ENCODE results near the gene FAM89B.

The FAM89B gene

GRCh38 chr11:65554842-65555430, 17.4 kb upstream of the FAM89B start:
- no peaks in the 10 kb centered on the region for H3K9me3 Mint-ChIP-seq
- no peak for DNase-seq
- no peak for TF ChIP-seq CTCF (IDR thresholded peaks at IDR 0.05)
- H3K27ac Mint-ChIP-seq: no peak overlapping the region
- peaks cover 70% of the 10 kb centered on the region for H3K4me1 Mint-ChIP-seq
- peaks cover 41% of the 10 kb centered on the region for H3K27me3 Mint-ChIP-seq (ENCODE audit: low read depth, poor library complexity)
- H3K4me3 Mint-ChIP-seq: peak overlapping the region; percentile 47
- no peaks in the 10 kb centered on the region for H3K36me3 Mint-ChIP-seq (ENCODE audit: low read depth)

GRCh38 chr11:65555693-65556231, 16.6 kb upstream of the FAM89B start:
- H3K27me3 Mint-ChIP-seq (ENCODE audit: low read depth, poor library complexity): peaks cover 36% of the 10 kb centered on the region
- no peaks in the 10 kb centered on the region for H3K9me3 Mint-ChIP-seq
- no peak for DNase-seq
- peak overlapping the region; percentile 66 for H3K4me3 Mint-ChIP-seq
- H3K27ac Mint-ChIP-seq: no peak overlapping the region
- no peak for TF ChIP-seq CTCF (IDR thresholded peaks at IDR 0.05)
- H3K4me1 Mint-ChIP-seq: peaks cover 76% of the 10 kb centered on the region
- no peaks in the 10 kb centered on the region for H3K36me3 Mint-ChIP-seq (ENCODE audit: low read depth)

GRCh38 chr11:65556470-65557279, 15.7 kb upstream of the FAM89B start:
- Mint-ChIP-seq H3K9me3 (no peaks in the 10 kb centered on the region), H3K27ac (peak overlapping the region; percentile 22), H3K36me3 (ENCODE audit: low read depth) (no peaks in the 10 kb centered on the region), H3K27me3 (ENCODE audit: low read depth, poor library complexity) (peaks cover 26% of the 10 kb centered on the region), H3K4me1 (peaks cover 76% of the 10 kb centered on the region), H3K4me3 (peak overlapping the region; percentile 83)
- no peak for DNase-seq
- TF ChIP-seq CTCF (IDR thresholded peaks at IDR 0.05): no peak

- Mint-ChIP-seq H3K36me3 (ENCODE audit: low read depth) (no peaks in the 10 kb centered on the region), H3K9me3 (no peaks in the 10 kb centered on the region), H3K27ac (peak overlapping the region; percentile 22), H3K4me1 (peaks cover 76% of the 10 kb centered on the region), H3K27me3 (ENCODE audit: low read depth, poor library complexity) (peaks cover 19% of the 10 kb centered on the region), H3K4me3 (peak overlapping the region; percentile 83)
- peak; percentile 72 for DNase-seq
- TF ChIP-seq CTCF (IDR thresholded peaks at IDR 0.05): no peak
These were observed 14.9 kb upstream of the FAM89B start for GRCh38 chr11:65557280-65558001.

- H3K4me3 Mint-ChIP-seq: peak within 1 kb of the TSS; percentile 83
- H3K9me3 Mint-ChIP-seq: no peaks in the 10 kb centered on the region
- no peak for TF ChIP-seq CTCF (IDR thresholded peaks at IDR 0.05)
- peaks cover 19% of the 10 kb centered on the region for H3K27me3 Mint-ChIP-seq (ENCODE audit: low read depth, poor library complexity)
- DNase-seq: peak; percentile 69
- H3K27ac Mint-ChIP-seq: no peak within 1 kb of the TSS
- H3K4me1 Mint-ChIP-seq: peaks cover 76% of the 10 kb centered on the region
- no peaks in the 10 kb centered on the region for H3K36me3 Mint-ChIP-seq (ENCODE audit: low read depth)
These were observed 14.1 kb upstream of the FAM89B start, which contains the start of gene LTBP3 for GRCh38 chr11:65558002-65558929. TSS of gene LTBP3 (minus strand) at chr11:65558359. CDS start at chr11:65557959, 400 bp downstream.
